ENCODE data around the gene TCERG1L.
A peak's percentile ranks its signal among the peaks of the same experiment; 100 is the strongest.

Gene TCERG1L

DNA sequence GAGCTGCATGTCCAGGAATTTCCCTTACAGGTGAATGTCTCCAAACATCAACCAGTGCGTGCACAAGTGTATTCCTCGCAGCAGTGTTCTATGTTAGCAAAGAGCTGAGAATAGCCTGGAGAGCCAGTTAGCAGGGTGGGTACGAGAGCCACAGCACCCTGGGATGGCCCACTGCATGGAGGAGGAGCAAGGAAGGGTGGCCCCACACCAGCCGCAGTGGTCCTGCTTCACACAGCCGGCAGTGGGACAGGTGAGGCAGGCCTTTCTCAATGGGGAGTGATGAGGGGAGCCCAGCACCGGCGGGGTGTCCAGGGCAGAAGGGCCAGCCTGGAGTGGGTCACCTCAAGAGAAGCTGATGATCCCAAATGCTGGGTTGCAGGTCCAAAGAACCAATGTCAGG, 240.7 kb downstream of the TCERG1L start:
- peak overlapping the region; percentile 76 for H3K14ac ChIP-seq (ENCODE audit: low read length)
- no peak overlapping the region for H3K4ac ChIP-seq (ENCODE audit: low read length)
- no CpG with 5 or more reads among the region's 7 CpGs for WGBS, 2 donors (ENCODE audit: extremely low coverage in 2 of 2, insufficient read length in 2 of 2, insufficient replicate concordance in 1 of 2)
- H2BK120ac ChIP-seq (ENCODE audit: low read depth, low read length) = no peak overlapping the region
- H2AK5ac ChIP-seq (ENCODE audit: low read depth, low read length) = no peak overlapping the region
- no peak overlapping the region for H3K4me2 ChIP-seq (ENCODE audit: insufficient read depth, low read length, poor library complexity, severe bottlenecking)
- no peak overlapping the region for H3K9ac ChIP-seq (ENCODE audit: low read depth, low read length, poor library complexity)
- no peak overlapping the region for H2BK5ac ChIP-seq (ENCODE audit: low read length)
- H3K4me1 ChIP-seq (ENCODE audit: control insufficient read depth in 2 of 2, insufficient read depth in 1 of 2, low read depth in 1 of 2, low read length in 2 of 2) = peaks cover 0 to 3% of the 10 kb centered on the region in 2 donors
- no peaks in the 10 kb centered on the region for H3K9me3 ChIP-seq (replicated peaks in 1 of 2; ENCODE audit: control insufficient read depth in 2 of 2, insufficient read depth in 1 of 2, low read depth in 1 of 2, low read length in 2 of 2)
- H4K8ac ChIP-seq (ENCODE audit: low read depth, low read length) = no peak overlapping the region
- no peak overlapping the region for H3K4me3 ChIP-seq (ENCODE audit: low read length in 2 of 2)
- H3K36me3 ChIP-seq (replicated peaks in 1 of 2; ENCODE audit: control insufficient read depth in 2 of 2, insufficient read depth in 2 of 2, low read length in 2 of 2) = no peaks in the 10 kb centered on the region
- H3K79me1 ChIP-seq (ENCODE audit: low read depth, low read length) = peaks cover 2% of the 10 kb centered on the region
- no peak overlapping the region for H2BK12ac ChIP-seq (ENCODE audit: low read length)
- no peak overlapping the region for H3K23ac ChIP-seq (ENCODE audit: low read depth, low read length, poor library complexity)
- H3K27me3 ChIP-seq (ENCODE audit: control insufficient read depth in 3 of 3, insufficient read depth in 3 of 3, low read depth in 1 of 3, low read length in 3 of 3) = no peaks in the 10 kb centered on the region
- no peak overlapping the region for H2BK15ac ChIP-seq (ENCODE audit: low read length)
- DNase-seq (ENCODE audit: low spot score) = no peak
- H3K27ac ChIP-seq (replicated peaks; ENCODE audit: low read length) = no peak overlapping the region
- peak overlapping the region; percentile 30 for H3K18ac ChIP-seq (ENCODE audit: low read length)
- H2AFZ ChIP-seq (ENCODE audit: low read length) = no peak overlapping the region
- H4K91ac ChIP-seq (ENCODE audit: low read depth, low read length, poor library complexity) = no peak overlapping the region

GRCh38 chr10:131068760-131069159, 242.8 kb downstream of the TCERG1L start:
- H4K8ac ChIP-seq (ENCODE audit: low read depth, low read length) = no peak overlapping the region
- no peak for DNase-seq (ENCODE audit: low spot score)
- no CpG with 5 or more reads among the region's 6 CpGs for WGBS, 2 donors (ENCODE audit: extremely low coverage in 2 of 2, insufficient read length in 2 of 2, insufficient replicate concordance in 1 of 2)
- no peak overlapping the region for H2AK5ac ChIP-seq (ENCODE audit: low read depth, low read length)
- H3K14ac ChIP-seq (ENCODE audit: low read length) = no peak overlapping the region
- no peaks in the 10 kb centered on the region for H3K36me3 ChIP-seq (replicated peaks in 1 of 2; ENCODE audit: control insufficient read depth in 2 of 2, insufficient read depth in 2 of 2, low read length in 2 of 2)
- H3K18ac ChIP-seq (ENCODE audit: low read length) = no peak overlapping the region
- no peak overlapping the region for H2BK12ac ChIP-seq (ENCODE audit: low read length)
- no peak overlapping the region for H2BK120ac ChIP-seq (ENCODE audit: low read depth, low read length)
- H3K27ac ChIP-seq (replicated peaks; ENCODE audit: low read length) = no peak overlapping the region
- no peak overlapping the region for H3K4ac ChIP-seq (ENCODE audit: low read length)
- H3K23ac ChIP-seq (ENCODE audit: low read depth, low read length, poor library complexity) = no peak overlapping the region
- H3K4me2 ChIP-seq (ENCODE audit: insufficient read depth, low read length, poor library complexity, severe bottlenecking) = no peak overlapping the region
- no peak overlapping the region for H2BK5ac ChIP-seq (ENCODE audit: low read length)
- no peak overlapping the region for H3K4me3 ChIP-seq (ENCODE audit: low read length in 2 of 2)
- no peak overlapping the region for H2AFZ ChIP-seq (ENCODE audit: low read length)
- H3K27me3 ChIP-seq (ENCODE audit: control insufficient read depth in 3 of 3, insufficient read depth in 3 of 3, low read depth in 1 of 3, low read length in 3 of 3) = no peaks in the 10 kb centered on the region
- H3K9me3 ChIP-seq (replicated peaks in 1 of 2; ENCODE audit: control insufficient read depth in 2 of 2, insufficient read depth in 1 of 2, low read depth in 1 of 2, low read length in 2 of 2) = no peaks in the 10 kb centered on the region
- peaks cover 0 to 2% of the 10 kb centered on the region in 2 donors for H3K4me1 ChIP-seq (ENCODE audit: control insufficient read depth in 2 of 2, insufficient read depth in 1 of 2, low read depth in 1 of 2, low read length in 2 of 2)
- H2BK15ac ChIP-seq (ENCODE audit: low read length) = no peak overlapping the region
- no peak overlapping the region for H3K9ac ChIP-seq (ENCODE audit: low read depth, low read length, poor library complexity)
- H3K79me1 ChIP-seq (ENCODE audit: low read depth, low read length) = peaks cover 2% of the 10 kb centered on the region
- no peak overlapping the region for H4K91ac ChIP-seq (ENCODE audit: low read depth, low read length, poor library complexity)

DNA sequence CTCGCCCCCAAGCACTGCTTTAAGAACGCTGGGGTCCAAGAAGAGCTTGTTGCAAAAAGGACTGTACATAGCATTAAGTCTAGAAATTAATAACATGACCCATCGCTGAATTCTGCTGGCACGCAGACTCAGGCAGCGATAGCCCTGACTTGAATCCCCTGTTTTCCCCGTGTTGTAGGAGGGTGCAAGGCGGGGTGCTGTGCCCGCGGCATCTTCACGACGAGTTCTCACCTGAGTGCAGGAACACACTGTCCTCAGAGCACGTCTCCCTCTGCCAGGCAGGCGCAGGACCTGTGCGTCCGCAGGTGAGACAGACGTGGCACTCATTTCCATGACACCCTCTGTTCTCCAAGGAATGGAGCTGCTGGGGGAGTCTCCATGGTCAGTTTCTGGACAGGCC, 243.2 kb downstream of the TCERG1L start:
- no peaks in the 10 kb centered on the region for H3K27me3 ChIP-seq (ENCODE audit: control insufficient read depth in 3 of 3, insufficient read depth in 3 of 3, low read depth in 1 of 3, low read length in 3 of 3)
- H3K9me3 ChIP-seq (replicated peaks in 1 of 2; ENCODE audit: control insufficient read depth in 2 of 2, insufficient read depth in 1 of 2, low read depth in 1 of 2, low read length in 2 of 2) = no peaks in the 10 kb centered on the region
- H3K4me1 ChIP-seq (ENCODE audit: control insufficient read depth in 2 of 2, insufficient read depth in 1 of 2, low read depth in 1 of 2, low read length in 2 of 2) = peaks cover 0 to 2% of the 10 kb centered on the region in 2 donors
- DNase-seq (ENCODE audit: low spot score) = no peak
- no peak overlapping the region for H3K4ac ChIP-seq (ENCODE audit: low read length)
- H3K36me3 ChIP-seq (replicated peaks in 1 of 2; ENCODE audit: control insufficient read depth in 2 of 2, insufficient read depth in 2 of 2, low read length in 2 of 2) = no peaks in the 10 kb centered on the region
- H2BK15ac ChIP-seq (ENCODE audit: low read length) = no peak overlapping the region
- WGBS, 2 donors (ENCODE audit: extremely low coverage in 2 of 2, insufficient read length in 2 of 2, insufficient replicate concordance in 1 of 2) = no CpG with 5 or more reads among the region's 16 CpGs
- H3K23ac ChIP-seq (ENCODE audit: low read depth, low read length, poor library complexity) = no peak overlapping the region
- no peak overlapping the region for H3K14ac ChIP-seq (ENCODE audit: low read length)
- no peak overlapping the region for H2BK12ac ChIP-seq (ENCODE audit: low read length)
- peaks cover 2% of the 10 kb centered on the region for H3K79me1 ChIP-seq (ENCODE audit: low read depth, low read length)
- no peak overlapping the region for H2AFZ ChIP-seq (ENCODE audit: low read length)
- H4K91ac ChIP-seq (ENCODE audit: low read depth, low read length, poor library complexity) = no peak overlapping the region
- H3K9ac ChIP-seq (ENCODE audit: low read depth, low read length, poor library complexity) = no peak overlapping the region
- no peak overlapping the region for H3K27ac ChIP-seq (replicated peaks; ENCODE audit: low read length)
- H3K4me3 ChIP-seq (ENCODE audit: low read length in 2 of 2) = no peak overlapping the region
- no peak overlapping the region for H3K18ac ChIP-seq (ENCODE audit: low read length)
- no peak overlapping the region for H3K4me2 ChIP-seq (ENCODE audit: insufficient read depth, low read length, poor library complexity, severe bottlenecking)
- no peak overlapping the region for H4K8ac ChIP-seq (ENCODE audit: low read depth, low read length)
- no peak overlapping the region for H2BK120ac ChIP-seq (ENCODE audit: low read depth, low read length)
- H2BK5ac ChIP-seq (ENCODE audit: low read length) = no peak overlapping the region
- H2AK5ac ChIP-seq (ENCODE audit: low read depth, low read length) = no peak overlapping the region

DNA sequence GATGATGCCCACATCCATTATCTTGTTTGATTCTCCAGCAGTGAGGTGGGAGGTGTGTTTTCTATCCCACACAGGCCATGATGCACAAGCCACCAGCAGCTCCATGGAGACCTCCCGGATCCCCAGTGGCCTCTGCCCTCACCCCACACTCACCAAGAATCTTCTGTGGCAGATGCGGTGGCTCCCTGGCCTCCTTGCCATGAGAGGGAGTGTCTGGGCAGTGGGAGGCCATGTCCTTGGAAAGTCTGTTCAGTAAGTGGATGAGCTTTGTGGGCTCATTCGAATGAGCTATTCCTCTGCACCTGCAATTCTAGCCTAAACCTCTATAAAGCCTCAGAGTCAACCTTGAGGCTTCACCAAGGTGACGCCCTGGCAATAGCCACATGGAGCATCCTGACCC, 243.8 kb downstream of the TCERG1L start:
- Histone ChIP-seq H2AK5ac (ENCODE audit: low read depth, low read length) (no peak overlapping the region), H4K91ac (ENCODE audit: low read depth, low read length, poor library complexity) (no peak overlapping the region), H3K27ac (replicated peaks; ENCODE audit: low read length) (no peak overlapping the region), H3K9me3 (replicated peaks in 1 of 2; ENCODE audit: control insufficient read depth in 2 of 2, insufficient read depth in 1 of 2, low read depth in 1 of 2, low read length in 2 of 2) (no peaks in the 10 kb centered on the region), H3K4me1 (ENCODE audit: control insufficient read depth in 2 of 2, insufficient read depth in 1 of 2, low read depth in 1 of 2, low read length in 2 of 2) (peaks cover 0 to 2% of the 10 kb centered on the region in 2 donors), H3K23ac (ENCODE audit: low read depth, low read length, poor library complexity) (no peak overlapping the region), H2BK120ac (ENCODE audit: low read depth, low read length) (no peak overlapping the region), H3K4me3 (ENCODE audit: low read length in 2 of 2) (no peak overlapping the region), H3K4ac (ENCODE audit: low read length) (no peak overlapping the region), H3K79me1 (ENCODE audit: low read depth, low read length) (peaks cover 2% of the 10 kb centered on the region), H2AFZ (ENCODE audit: low read length) (no peak overlapping the region), H3K36me3 (replicated peaks in 1 of 2; ENCODE audit: control insufficient read depth in 2 of 2, insufficient read depth in 2 of 2, low read length in 2 of 2) (no peaks in the 10 kb centered on the region), H3K18ac (ENCODE audit: low read length) (peak overlapping the region; percentile 6), H3K27me3 (ENCODE audit: control insufficient read depth in 3 of 3, insufficient read depth in 3 of 3, low read depth in 1 of 3, low read length in 3 of 3) (no peaks in the 10 kb centered on the region), H3K14ac (ENCODE audit: low read length) (no peak overlapping the region), H4K8ac (ENCODE audit: low read depth, low read length) (peak overlapping the region; percentile 19), H2BK15ac (ENCODE audit: low read length) (no peak overlapping the region), H3K4me2 (ENCODE audit: insufficient read depth, low read length, poor library complexity, severe bottlenecking) (no peak overlapping the region), H2BK5ac (ENCODE audit: low read length) (no peak overlapping the region), H3K9ac (ENCODE audit: low read depth, low read length, poor library complexity) (no peak overlapping the region), H2BK12ac (ENCODE audit: low read length) (no peak overlapping the region)
- no peak for DNase-seq (ENCODE audit: low spot score)
- no CpG with 5 or more reads among the region's 4 CpGs for WGBS, 2 donors (ENCODE audit: extremely low coverage in 2 of 2, insufficient read length in 2 of 2, insufficient replicate concordance in 1 of 2)

Data from neuronal stem cell (in vitro differentiated cells).